Measurements from ENCODE around the gene GPLD1.

Gene GPLD1

GRCh38 chr6:24458134-24458533 is 31.2 kb downstream of the GPLD1 start:
- Histone ChIP-seq H3K9ac (ENCODE audit: low read length in 2 of 2) (no peak overlapping the region), H3K27ac (ENCODE audit: low read length) (no peak overlapping the region), H3K27me3 (ENCODE audit: control insufficient read depth in 1 of 2, insufficient read depth in 2 of 2, low read length in 2 of 2) (no peaks in the 10 kb centered on the region), H3K9me3 (ENCODE audit: control insufficient read depth in 2 of 2, low read length in 2 of 2) (no peaks in the 10 kb centered on the region), H3K36me3 (ENCODE audit: control insufficient read depth in 2 of 2, insufficient read depth in 2 of 2, low read length in 2 of 2) (peaks cover 0 to 10% of the 10 kb centered on the region in 2 donors), H3K4me1 (ENCODE audit: control insufficient read depth, insufficient read depth, low read length) (no peaks in the 10 kb centered on the region), H3K4me3 (ENCODE audit: low read length in 2 of 2) (no peak overlapping the region)

GRCh38 chr6:24455061-24455460 is 34.3 kb downstream of the GPLD1 start:
- H3K9ac ChIP-seq (ENCODE audit: low read length in 2 of 2) = no peak overlapping the region
- H3K9me3 ChIP-seq (ENCODE audit: control insufficient read depth in 2 of 2, low read length in 2 of 2) = no peaks in the 10 kb centered on the region
- no peak overlapping the region for H3K27ac ChIP-seq (ENCODE audit: low read length)
- peaks cover 0 to 10% of the 10 kb centered on the region in 2 donors for H3K36me3 ChIP-seq (ENCODE audit: control insufficient read depth in 2 of 2, insufficient read depth in 2 of 2, low read length in 2 of 2)
- no peak overlapping the region for H3K4me3 ChIP-seq (ENCODE audit: low read length in 2 of 2)
- no peaks in the 10 kb centered on the region for H3K27me3 ChIP-seq (ENCODE audit: control insufficient read depth in 1 of 2, insufficient read depth in 2 of 2, low read length in 2 of 2)
- no peaks in the 10 kb centered on the region for H3K4me1 ChIP-seq (ENCODE audit: control insufficient read depth, insufficient read depth, low read length)

- Histone ChIP-seq H3K27me3 (ENCODE audit: control insufficient read depth in 1 of 2, insufficient read depth in 2 of 2, low read length in 2 of 2) (no peaks in the 10 kb centered on the region), H3K36me3 (ENCODE audit: control insufficient read depth in 2 of 2, insufficient read depth in 2 of 2, low read length in 2 of 2) (peaks cover 0 to 8% of the 10 kb centered on the region in 2 donors)
These were observed 34.9 kb downstream of the GPLD1 start for GRCh38 chr6:24454452-24454851.

GRCh38 chr6:24453921-24454320 is 35.5 kb downstream of the GPLD1 start:
- Histone ChIP-seq H3K27ac (ENCODE audit: low read length) (no peak overlapping the region), H3K27me3 (ENCODE audit: control insufficient read depth in 1 of 2, insufficient read depth in 2 of 2, low read length in 2 of 2) (no peaks in the 10 kb centered on the region), H3K9ac (ENCODE audit: low read length in 2 of 2) (no peak overlapping the region), H3K36me3 (ENCODE audit: control insufficient read depth in 2 of 2, insufficient read depth in 2 of 2, low read length in 2 of 2) (peaks cover 0 to 8% of the 10 kb centered on the region in 2 donors), H3K9me3 (ENCODE audit: control insufficient read depth in 2 of 2, low read length in 2 of 2) (no peaks in the 10 kb centered on the region), H3K4me1 (ENCODE audit: control insufficient read depth, insufficient read depth, low read length) (no peaks in the 10 kb centered on the region), H3K4me3 (ENCODE audit: low read length in 2 of 2) (no peak overlapping the region)

More at GRCh38 chr6:24454452-24454851, 34.9 kb downstream of the GPLD1 start:
- no peaks in the 10 kb centered on the region for H3K4me1 ChIP-seq (ENCODE audit: control insufficient read depth, insufficient read depth, low read length)
- H3K9ac ChIP-seq (ENCODE audit: low read length in 2 of 2) = no peak overlapping the region
- H3K27ac ChIP-seq (ENCODE audit: low read length) = no peak overlapping the region
- no peak overlapping the region for H3K4me3 ChIP-seq (ENCODE audit: low read length in 2 of 2)
- no peaks in the 10 kb centered on the region for H3K9me3 ChIP-seq (ENCODE audit: control insufficient read depth in 2 of 2, low read length in 2 of 2)

DNA sequence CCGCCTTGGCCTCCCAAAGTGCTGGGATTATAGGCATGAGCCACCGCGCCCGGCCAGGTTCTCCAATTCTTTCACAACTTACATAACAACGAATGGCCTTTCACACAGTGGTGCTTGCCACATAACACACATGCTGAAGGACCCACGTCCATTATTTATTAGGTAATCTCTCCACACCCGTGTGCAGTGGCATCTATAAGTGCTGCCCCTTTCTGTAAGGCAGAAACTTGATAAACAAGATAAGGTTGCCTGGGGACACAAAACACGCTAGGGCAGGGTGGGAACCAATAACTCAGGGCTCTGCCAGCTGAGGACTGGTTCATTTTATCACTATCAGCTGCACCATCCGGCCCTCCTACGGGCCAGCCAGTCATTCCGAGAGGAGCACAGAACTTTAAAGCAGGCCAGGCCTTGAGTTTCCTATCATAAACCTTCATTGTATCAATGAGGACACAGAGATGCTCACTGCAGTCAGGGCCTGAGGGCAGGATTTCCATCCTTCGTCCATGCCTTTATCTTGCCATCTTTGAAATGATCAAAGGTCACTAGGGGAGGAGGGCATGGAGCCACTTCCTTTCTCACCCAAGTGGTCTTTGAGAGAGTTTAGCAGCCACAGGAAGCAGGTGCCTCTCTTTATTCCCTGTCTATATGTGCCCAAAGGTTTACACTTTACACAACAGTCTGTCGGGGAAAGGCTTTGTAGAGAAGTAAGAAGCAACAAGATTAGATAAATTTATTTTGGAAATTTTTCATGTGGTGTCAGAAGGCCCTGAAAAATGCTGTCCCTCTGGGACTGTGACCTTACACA is 37.6 kb downstream of the GPLD1 start:
- H3K4me1 ChIP-seq (ENCODE audit: control insufficient read depth, insufficient read depth, low read length) = no peaks in the 10 kb centered on the region
- H3K9ac ChIP-seq (ENCODE audit: low read length in 2 of 2) = no peak overlapping the region
- peaks cover 0 to 8% of the 10 kb centered on the region in 2 donors for H3K36me3 ChIP-seq (ENCODE audit: control insufficient read depth in 2 of 2, insufficient read depth in 2 of 2, low read length in 2 of 2)
- H3K27ac ChIP-seq (ENCODE audit: low read length) = no peak overlapping the region
- no peaks in the 10 kb centered on the region for H3K9me3 ChIP-seq (ENCODE audit: control insufficient read depth in 2 of 2, low read length in 2 of 2)
- H3K27me3 ChIP-seq (ENCODE audit: control insufficient read depth in 1 of 2, insufficient read depth in 2 of 2, low read length in 2 of 2) = no peaks in the 10 kb centered on the region
- H3K4me3 ChIP-seq (ENCODE audit: low read length in 2 of 2) = no peak overlapping the region

- H3K9ac ChIP-seq (ENCODE audit: low read length in 2 of 2) = no peak overlapping the region
- H3K9me3 ChIP-seq (ENCODE audit: control insufficient read depth in 2 of 2, low read length in 2 of 2) = no peaks in the 10 kb centered on the region
- peaks cover 0 to 15% of the 10 kb centered on the region in 2 donors for H3K36me3 ChIP-seq (ENCODE audit: control insufficient read depth in 2 of 2, insufficient read depth in 2 of 2, low read length in 2 of 2)
- H3K27ac ChIP-seq (ENCODE audit: low read length) = no peak overlapping the region
- H3K4me3 ChIP-seq (ENCODE audit: low read length in 2 of 2) = no peak overlapping the region
- H3K4me1 ChIP-seq (ENCODE audit: control insufficient read depth, insufficient read depth, low read length) = no peaks in the 10 kb centered on the region
- no peaks in the 10 kb centered on the region for H3K27me3 ChIP-seq (ENCODE audit: control insufficient read depth in 1 of 2, insufficient read depth in 2 of 2, low read length in 2 of 2)
These were observed 40.4 kb downstream of the GPLD1 start for GRCh38 chr6:24448828-24449525.

DNA sequence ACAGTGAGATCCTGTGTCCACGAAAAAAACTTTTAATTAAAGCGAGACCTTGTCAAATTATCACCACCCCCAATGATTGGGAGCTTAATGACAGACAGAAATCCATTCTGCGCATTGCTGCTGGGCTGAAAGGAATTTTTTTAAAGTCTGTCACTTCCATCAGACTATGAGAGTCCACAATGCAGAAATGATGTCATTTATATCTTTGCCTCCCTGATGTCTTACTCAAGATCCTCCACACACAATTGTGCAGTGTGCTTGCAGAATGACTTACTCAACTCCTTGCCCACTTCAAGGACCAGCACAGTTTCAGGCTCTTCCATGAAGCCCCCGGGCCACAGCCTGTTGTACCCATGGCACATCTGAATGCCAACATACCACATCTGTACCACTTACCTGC is 41.0 kb downstream of the GPLD1 start:
- H3K27me3 ChIP-seq (ENCODE audit: control insufficient read depth in 1 of 2, insufficient read depth in 2 of 2, low read length in 2 of 2) = no peaks in the 10 kb centered on the region
- H3K9me3 ChIP-seq (ENCODE audit: control insufficient read depth in 2 of 2, low read length in 2 of 2) = no peaks in the 10 kb centered on the region
- peaks cover 0 to 14% of the 10 kb centered on the region in 2 donors for H3K36me3 ChIP-seq (ENCODE audit: control insufficient read depth in 2 of 2, insufficient read depth in 2 of 2, low read length in 2 of 2)
- H3K4me1 ChIP-seq (ENCODE audit: control insufficient read depth, insufficient read depth, low read length) = no peaks in the 10 kb centered on the region
- no peak overlapping the region for H3K4me3 ChIP-seq (ENCODE audit: low read length in 2 of 2)
- H3K27ac ChIP-seq (ENCODE audit: low read length) = no peak overlapping the region
- H3K9ac ChIP-seq (ENCODE audit: low read length in 2 of 2) = no peak overlapping the region

GRCh38 chr6:24446670-24447069 is 42.7 kb downstream of the GPLD1 start:
- no peak overlapping the region for H3K9ac ChIP-seq (ENCODE audit: low read length in 2 of 2)
- peaks cover 0 to 14% of the 10 kb centered on the region in 2 donors for H3K36me3 ChIP-seq (ENCODE audit: control insufficient read depth in 2 of 2, insufficient read depth in 2 of 2, low read length in 2 of 2)
- H3K9me3 ChIP-seq (ENCODE audit: control insufficient read depth in 2 of 2, low read length in 2 of 2) = no peaks in the 10 kb centered on the region
- H3K27me3 ChIP-seq (ENCODE audit: control insufficient read depth in 1 of 2, insufficient read depth in 2 of 2, low read length in 2 of 2) = no peaks in the 10 kb centered on the region
- H3K4me1 ChIP-seq (ENCODE audit: control insufficient read depth, insufficient read depth, low read length) = no peaks in the 10 kb centered on the region
- H3K4me3 ChIP-seq (ENCODE audit: low read length in 2 of 2) = no peak overlapping the region
- no peak overlapping the region for H3K27ac ChIP-seq (ENCODE audit: low read length)

DNA sequence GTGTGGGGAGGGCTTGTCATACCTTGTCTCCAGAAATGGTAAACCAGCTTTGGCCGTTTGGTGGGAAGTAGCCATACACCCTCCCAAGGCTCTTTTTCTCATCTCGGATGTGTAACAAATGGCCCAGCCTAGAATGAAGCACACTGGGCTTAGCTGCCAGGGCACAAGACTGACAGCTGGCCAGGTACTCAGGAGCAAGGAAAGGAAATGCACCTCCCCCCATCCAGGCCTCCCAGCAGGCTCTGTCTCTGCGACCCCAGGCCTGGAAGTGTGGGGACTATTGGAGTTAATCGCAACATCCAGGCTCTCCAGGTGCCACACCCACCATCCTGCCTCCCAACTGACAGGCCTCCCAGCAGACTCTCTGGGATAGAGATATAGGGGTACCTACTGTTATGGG is 43.7 kb downstream of the GPLD1 start:
- Histone ChIP-seq H3K36me3 (ENCODE audit: control insufficient read depth in 2 of 2, insufficient read depth in 2 of 2, low read length in 2 of 2) (peaks cover 0 to 14% of the 10 kb centered on the region in 2 donors), H3K27me3 (ENCODE audit: control insufficient read depth in 1 of 2, insufficient read depth in 2 of 2, low read length in 2 of 2) (no peaks in the 10 kb centered on the region), H3K9me3 (ENCODE audit: control insufficient read depth in 2 of 2, low read length in 2 of 2) (no peaks in the 10 kb centered on the region), H3K27ac (ENCODE audit: low read length) (no peak overlapping the region), H3K4me3 (ENCODE audit: low read length in 2 of 2) (no peak overlapping the region), H3K4me1 (ENCODE audit: control insufficient read depth, insufficient read depth, low read length) (no peaks in the 10 kb centered on the region), H3K9ac (ENCODE audit: low read length in 2 of 2) (no peak overlapping the region)

DNA sequence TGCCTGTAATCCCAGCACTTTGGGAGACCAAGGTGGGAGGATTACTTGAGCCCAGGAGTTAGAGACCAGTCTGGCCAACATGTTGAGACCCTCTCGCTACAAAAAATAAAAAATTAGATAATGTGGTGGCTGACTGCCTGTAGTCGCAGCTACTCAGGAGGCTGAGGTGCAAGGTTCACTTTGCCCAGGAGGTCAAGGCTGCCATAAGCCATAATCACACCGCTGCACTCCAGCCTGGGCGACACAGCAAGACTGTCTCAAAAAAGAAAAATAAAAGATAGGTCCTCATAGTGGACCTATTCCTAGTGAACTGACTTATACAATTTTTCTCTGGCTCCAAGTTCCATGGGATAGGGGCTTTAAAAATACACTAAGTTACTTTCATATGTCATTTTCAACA is 44.8 kb downstream of the GPLD1 start:
- Histone ChIP-seq H3K36me3 (ENCODE audit: control insufficient read depth in 2 of 2, insufficient read depth in 2 of 2, low read length in 2 of 2) (peaks cover 0 to 14% of the 10 kb centered on the region in 2 donors), H3K27me3 (ENCODE audit: control insufficient read depth in 1 of 2, insufficient read depth in 2 of 2, low read length in 2 of 2) (no peaks in the 10 kb centered on the region), H3K4me1 (ENCODE audit: control insufficient read depth, insufficient read depth, low read length) (no peaks in the 10 kb centered on the region), H3K9me3 (ENCODE audit: control insufficient read depth in 2 of 2, low read length in 2 of 2) (no peaks in the 10 kb centered on the region), H3K9ac (ENCODE audit: low read length in 2 of 2) (no peak overlapping the region), H3K4me3 (ENCODE audit: low read length in 2 of 2) (no peak overlapping the region), H3K27ac (ENCODE audit: low read length) (no peak overlapping the region)

DNA sequence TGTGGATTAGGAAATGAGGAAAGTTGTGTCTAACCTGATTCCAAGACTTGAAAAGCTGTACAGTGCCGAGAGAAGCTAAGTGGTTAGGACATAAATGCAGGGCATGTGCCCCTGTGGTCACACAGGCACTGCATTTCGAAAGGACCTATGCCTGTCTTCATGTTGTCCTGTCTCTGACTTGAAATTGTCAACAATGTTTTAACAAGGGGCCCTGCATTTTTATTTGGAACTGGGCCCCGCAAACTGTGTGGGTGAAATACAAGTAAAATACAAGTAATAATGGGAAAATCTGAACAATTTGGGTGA is 47.8 kb downstream of the GPLD1 start:
- Histone ChIP-seq H3K9me3 (ENCODE audit: control insufficient read depth in 2 of 2, low read length in 2 of 2) (no peaks in the 10 kb centered on the region), H3K4me1 (ENCODE audit: control insufficient read depth, insufficient read depth, low read length) (no peaks in the 10 kb centered on the region), H3K27me3 (ENCODE audit: control insufficient read depth in 1 of 2, insufficient read depth in 2 of 2, low read length in 2 of 2) (no peaks in the 10 kb centered on the region), H3K27ac (ENCODE audit: low read length) (no peak overlapping the region), H3K9ac (ENCODE audit: low read length in 2 of 2) (no peak overlapping the region), H3K36me3 (ENCODE audit: control insufficient read depth in 2 of 2, insufficient read depth in 2 of 2, low read length in 2 of 2) (peaks cover 0 to 18% of the 10 kb centered on the region in 2 donors), H3K4me3 (ENCODE audit: low read length in 2 of 2) (no peak overlapping the region)

All from stomach smooth muscle (tissue), 2 donors.